AG04450 (cell line): ENCODE measurements around the gene SLU7. TPM values are rescaled to one million over a fixed set of nuclear protein-coding genes. Genes with fewer than 3 reads are reported as not detected.

Experiments used
- CTCF ChIA-PET: fragments of 300-600, 350-600 bp; formaldehyde crosslinking; extraction: SDS; loops from one replicate; lab custom pipeline; 2022; ENCODE audit warnings: antibody characterized with exemption, inconsistent platforms; lab: Charles Lee
- POLR2A ChIA-PET: fragments of 350-600 bp; formaldehyde crosslinking; extraction: SDS; loops from one replicate; lab custom pipeline; 2021; ENCODE audit warnings: antibody characterized with exemption, inconsistent platforms; lab: Yijun Ruan, JAX
- DNase-seq: peaks from one replicate; pipeline ENCODE4 v3.0.0-alpha.2; 2011; ENCODE audit warnings: low read depth, low spot score
- H3K27ac ChIP-seq: one replicate; pipeline ENCODE4 v1.5.1; 2012; ENCODE audit warnings: low read depth, low read length, control low read depth
- H3K27me3 ChIP-seq: one replicate; pipeline ENCODE4 v1.6.0; 2012; ENCODE audit warnings: low read length; ENCODE audit not compliant: control insufficient read depth, insufficient read depth
- H3K4me3 ChIP-seq: 2 replicates; pipeline ENCODE4 v1.5.1; 2011; ENCODE audit warnings: mild to moderate bottlenecking, low read depth, low read length, control low read depth
- H3K9me3 ChIP-seq: 2 replicates; pipeline ENCODE4 v1.5.1; 2012; ENCODE audit warnings: low read length; ENCODE audit not compliant: control insufficient read depth, insufficient read depth
- polyA plus RNA-seq: library from polyadenylated mRNA; depleted of rRNA; stranded (reverse); fragments of >200 nt; gene quantifications from 2 replicates; pipeline ENCODE4 v1.2.3, GENCODE V29; 2011
- TF ChIP-seq, protein P1 (sequence below): IDR thresholded peaks from 2 replicates; pipeline ENCODE4 v1.5.1; 2011; ENCODE audit warnings: low read depth, low read length, control low read depth, inconsistent platforms

The SLU7 gene
- polyA plus RNA-seq, 1 experiment = 59.5 TPM

- no peak for DNase-seq
- CTCF ChIA-PET = interaction anchor here (1.0 kb wide), 1 partner anchor 17 kb away, joined by 3 read pairs; no protein-coding TSS in a partner anchor
- H3K9me3 ChIP-seq = peaks cover 3% of the 10 kb centered on the region; the same call in 1 of the 2 replicates
- POLR2A ChIA-PET = no interaction called here
- TF ChIP-seq, protein P1, sequence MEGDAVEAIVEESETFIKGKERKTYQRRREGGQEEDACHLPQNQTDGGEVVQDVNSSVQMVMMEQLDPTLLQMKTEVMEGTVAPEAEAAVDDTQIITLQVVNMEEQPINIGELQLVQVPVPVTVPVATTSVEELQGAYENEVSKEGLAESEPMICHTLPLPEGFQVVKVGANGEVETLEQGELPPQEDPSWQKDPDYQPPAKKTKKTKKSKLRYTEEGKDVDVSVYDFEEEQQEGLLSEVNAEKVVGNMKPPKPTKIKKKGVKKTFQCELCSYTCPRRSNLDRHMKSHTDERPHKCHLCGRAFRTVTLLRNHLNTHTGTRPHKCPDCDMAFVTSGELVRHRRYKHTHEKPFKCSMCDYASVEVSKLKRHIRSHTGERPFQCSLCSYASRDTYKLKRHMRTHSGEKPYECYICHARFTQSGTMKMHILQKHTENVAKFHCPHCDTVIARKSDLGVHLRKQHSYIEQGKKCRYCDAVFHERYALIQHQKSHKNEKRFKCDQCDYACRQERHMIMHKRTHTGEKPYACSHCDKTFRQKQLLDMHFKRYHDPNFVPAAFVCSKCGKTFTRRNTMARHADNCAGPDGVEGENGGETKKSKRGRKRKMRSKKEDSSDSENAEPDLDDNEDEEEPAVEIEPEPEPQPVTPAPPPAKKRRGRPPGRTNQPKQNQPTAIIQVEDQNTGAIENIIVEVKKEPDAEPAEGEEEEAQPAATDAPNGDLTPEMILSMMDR = no peak
- no peak overlapping the region for H3K27ac ChIP-seq
- no peak overlapping the region for H3K4me3 ChIP-seq
- no peaks in the 10 kb centered on the region for H3K27me3 ChIP-seq
These were observed 37.7 kb upstream of the SLU7 start for GRCh38 chr5:160456480-160457177.

GRCh38 chr5:160455600-160455999, 36.7 kb upstream of the SLU7 start:
- ChIA-PET CTCF (no interaction called here), POLR2A (no interaction called here)
- Histone ChIP-seq H3K27ac (no peak overlapping the region), H3K27me3 (no peaks in the 10 kb centered on the region), H3K4me3 (no peak overlapping the region), H3K9me3 (no peaks in the 10 kb centered on the region)
- TF ChIP-seq, protein P1 = no peak
- no peak for DNase-seq

GRCh38 chr5:160453751-160454150, 34.9 kb upstream of the SLU7 start:
- TF ChIP-seq, protein P1 = no peak
- POLR2A ChIA-PET = no interaction called here
- no peaks in the 10 kb centered on the region for H3K27me3 ChIP-seq
- no peaks in the 10 kb centered on the region for H3K9me3 ChIP-seq
- CTCF ChIA-PET = interaction anchor here (0.6 to 3.7 kb wide), 3 partner anchors 12 to 1492 kb away, joined by 3 to 28 read pairs (median 3); no protein-coding TSS in a partner anchor
- no peak for DNase-seq
- no peak overlapping the region for H3K27ac ChIP-seq
- no peak overlapping the region for H3K4me3 ChIP-seq

GRCh38 chr5:160452795-160453194, 33.9 kb upstream of the SLU7 start:
- ChIA-PET POLR2A (no interaction called here), CTCF (interaction anchor here (1.3 to 3.7 kb wide), 2 partner anchors 10 to 14 kb away, joined by 3 to 28 read pairs; no protein-coding TSS in a partner anchor)
- Histone ChIP-seq H3K27me3 (peaks cover 2% of the 10 kb centered on the region), H3K27ac (no peak overlapping the region), H3K4me3 (no peak overlapping the region), H3K9me3 (no peaks in the 10 kb centered on the region)
- DNase-seq = no peak
- TF ChIP-seq, protein P1 = no peak

- CTCF ChIA-PET = interaction anchor here (1.3 to 3.7 kb wide), 2 partner anchors 11 to 13 kb away, joined by 3 to 28 read pairs; no protein-coding TSS in a partner anchor
- H3K27me3 ChIP-seq = peaks cover 2% of the 10 kb centered on the region
These were observed 33.2 kb upstream of the SLU7 start for GRCh38 chr5:160452036-160452435.

More at GRCh38 chr5:160452036-160452435, 33.2 kb upstream of the SLU7 start:
- POLR2A ChIA-PET = no interaction called here
- TF ChIP-seq, protein P1 = no peak
- no peak for DNase-seq
- Histone ChIP-seq H3K9me3 (no peaks in the 10 kb centered on the region), H3K27ac (no peak overlapping the region), H3K4me3 (no peak overlapping the region)
